ENCODE results near the gene RBMS1. TPM values are rescaled to one million over a fixed set of nuclear protein-coding genes. Genes with fewer than 3 reads are reported as not detected.

The RBMS1 gene
- total and polyA plus RNA-seq, 2 of the 4 experiments (the other 2 are of a cell fraction): 43.5 to 64.9 TPM

DNA sequence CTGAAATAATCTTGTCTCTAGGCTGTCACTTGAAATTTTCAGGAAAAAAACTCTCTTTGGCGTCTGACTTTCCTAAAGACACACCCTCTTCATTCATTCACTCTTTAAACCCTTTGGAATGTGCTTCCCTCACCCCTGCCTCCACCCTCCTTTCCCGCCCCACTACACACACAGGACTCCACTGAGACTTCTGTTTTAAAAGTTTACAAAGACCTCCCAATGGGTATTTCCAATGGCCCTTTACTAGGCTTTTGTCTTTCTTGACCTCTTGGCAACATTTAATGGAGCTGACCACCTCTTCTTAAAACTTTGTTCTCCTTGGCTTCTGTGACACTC, 96.1 kb downstream of the RBMS1 start:
- in situ Hi-C loops (cut with MboI; ENCODE audit: low sequenced_read_pairs) (no loop called here), intact Hi-C loops (cut with micrococcal nuclease) (no loop called here), dilution Hi-C loops (cut with HindIII; ENCODE audit: low sequenced_read_pairs, unreplicated experiment) (no loop called here)
- Histone ChIP-seq H2BK15ac (ENCODE audit: low read depth, low read length) (0 out of 3 replicates have a peak overlapping the region, but pooled peaks have one; percentile 15), H3K36me3 (ENCODE audit: control insufficient read depth, insufficient read depth, low read length) (peaks cover 3% of the 10 kb centered on the region), H3K14ac (replicated peaks; ENCODE audit: low read depth, low read length) (peak overlapping the region; percentile 24; the same call in 1 of the 2 replicates), H2AK5ac (ENCODE audit: low read depth, low read length) (0 out of 2 replicates have a peak overlapping the region, but pooled peaks have one; percentile 17), H4K5ac (ENCODE audit: low read depth, low read length) (no peak overlapping the region), H3K9me3 (ENCODE audit: control insufficient read depth, insufficient read depth, low read length) (no peaks in the 10 kb centered on the region), H3K56ac (ENCODE audit: extremely low read depth, insufficient read depth, low read length) (no peak overlapping the region; the same call in 1 of the 2 replicates), H3K4ac (ENCODE audit: low read depth, low read length) (no peak overlapping the region), H4K20me1 (ENCODE audit: insufficient read depth, low read length) (peaks cover 70% of the 10 kb centered on the region), H3K23ac (ENCODE audit: low read depth, low read length) (peak overlapping the region; percentile 14; the same call in 1 of the 2 replicates), H2AK9ac (replicated peaks; ENCODE audit: low read depth, low read length, poor library complexity) (no peak overlapping the region), H4K91ac (ENCODE audit: insufficient read depth, low read depth, low read length) (peak overlapping the region; percentile 63), H3K4me2 (ENCODE audit: low read depth, low read length) (peak overlapping the region; percentile 36; the same call in 1 of the 2 replicates), H3K9ac (ENCODE audit: low read depth, low read length) (no peak overlapping the region), H2BK120ac (ENCODE audit: low read depth, low read length) (peak overlapping the region; percentile 34), H4K8ac (ENCODE audit: low read depth in 2 of 2, low read length in 2 of 2) (no peak overlapping the region), H2BK5ac (ENCODE audit: low read depth, low read length, poor library complexity, severe bottlenecking) (peak overlapping the region; percentile 23), H3K18ac (ENCODE audit: low read depth, low read length) (peak overlapping the region; percentile 9; the same call in 1 of the 2 replicates), H2BK20ac (ENCODE audit: low read depth, low read length) (peak overlapping the region; percentile 30; the same call in 1 of the 2 replicates), H3K9me1 (ENCODE audit: insufficient read depth, low read length) (peaks cover 15% of the 10 kb centered on the region; the same call in 1 of the 2 replicates), H3K4me3 (ENCODE audit: insufficient read depth, low read depth, low read length) (no peak overlapping the region), H3K27me3 (ENCODE audit: control insufficient read depth, insufficient read depth, low read length) (no peaks in the 10 kb centered on the region), H3K27ac (ENCODE audit: insufficient read depth, low read length) (peak overlapping the region; percentile 42; the same call in 1 of the 2 replicates), H3K79me1 (ENCODE audit: low read depth in 1 of 2, low read length in 2 of 2) (peaks cover 5 to 63% of the 10 kb centered on the region in 2 experiments; a peak in 2 of 4 replicates), H2AFZ (replicated peaks; ENCODE audit: low read length, poor library complexity) (no peak overlapping the region), H3K4me1 (ENCODE audit: control insufficient read depth, insufficient read depth, low read length) (peaks cover 23% of the 10 kb centered on the region)
- BruUV-seq (replicated peaks): no TSS peak
- WGBS, 2 experiments (ENCODE audit: extremely low coverage in 2 of 2, insufficient read length in 1 of 2): 18% methylated on average over 2 of the region's 2 CpGs; no CpG with 5 or more reads in 1 of the 2 experiments
- peak; percentile 50 for DNase-seq
- ChIA-PET CTCF (no interaction called here), POLR2A (ENCODE audit: unreplicated experiment) (no interaction called here)
- peak; percentile 64 for ATAC-seq (ENCODE audit: low read depth)
- TF ChIP-seq FOS (IDR thresholded peaks at IDR 0.05; ENCODE audit: low read depth, low read length): no peak
- no peak for TF ChIP-seq MAFK (IDR thresholded peaks at IDR 0.05; ENCODE audit: low read depth, low read length)
- no peak for TF ChIP-seq CHD1 (IDR thresholded peaks at IDR 0.05; ENCODE audit: low read depth, low read length)
- TF ChIP-seq, protein P1, sequence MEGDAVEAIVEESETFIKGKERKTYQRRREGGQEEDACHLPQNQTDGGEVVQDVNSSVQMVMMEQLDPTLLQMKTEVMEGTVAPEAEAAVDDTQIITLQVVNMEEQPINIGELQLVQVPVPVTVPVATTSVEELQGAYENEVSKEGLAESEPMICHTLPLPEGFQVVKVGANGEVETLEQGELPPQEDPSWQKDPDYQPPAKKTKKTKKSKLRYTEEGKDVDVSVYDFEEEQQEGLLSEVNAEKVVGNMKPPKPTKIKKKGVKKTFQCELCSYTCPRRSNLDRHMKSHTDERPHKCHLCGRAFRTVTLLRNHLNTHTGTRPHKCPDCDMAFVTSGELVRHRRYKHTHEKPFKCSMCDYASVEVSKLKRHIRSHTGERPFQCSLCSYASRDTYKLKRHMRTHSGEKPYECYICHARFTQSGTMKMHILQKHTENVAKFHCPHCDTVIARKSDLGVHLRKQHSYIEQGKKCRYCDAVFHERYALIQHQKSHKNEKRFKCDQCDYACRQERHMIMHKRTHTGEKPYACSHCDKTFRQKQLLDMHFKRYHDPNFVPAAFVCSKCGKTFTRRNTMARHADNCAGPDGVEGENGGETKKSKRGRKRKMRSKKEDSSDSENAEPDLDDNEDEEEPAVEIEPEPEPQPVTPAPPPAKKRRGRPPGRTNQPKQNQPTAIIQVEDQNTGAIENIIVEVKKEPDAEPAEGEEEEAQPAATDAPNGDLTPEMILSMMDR (conservative IDR thresholded peaks at IDR 0.05; ENCODE audit: low read depth, low read length): no peak
- TF ChIP-seq, protein P2, sequence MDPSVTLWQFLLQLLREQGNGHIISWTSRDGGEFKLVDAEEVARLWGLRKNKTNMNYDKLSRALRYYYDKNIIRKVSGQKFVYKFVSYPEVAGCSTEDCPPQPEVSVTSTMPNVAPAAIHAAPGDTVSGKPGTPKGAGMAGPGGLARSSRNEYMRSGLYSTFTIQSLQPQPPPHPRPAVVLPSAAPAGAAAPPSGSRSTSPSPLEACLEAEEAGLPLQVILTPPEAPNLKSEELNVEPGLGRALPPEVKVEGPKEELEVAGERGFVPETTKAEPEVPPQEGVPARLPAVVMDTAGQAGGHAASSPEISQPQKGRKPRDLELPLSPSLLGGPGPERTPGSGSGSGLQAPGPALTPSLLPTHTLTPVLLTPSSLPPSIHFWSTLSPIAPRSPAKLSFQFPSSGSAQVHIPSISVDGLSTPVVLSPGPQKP (IDR thresholded peaks at IDR 0.05; ENCODE audit: borderline replicate concordance, low read depth, low read length): no peak
- TF ChIP-seq MXI1 (IDR thresholded peaks at IDR 0.05; ENCODE audit: borderline replicate concordance, low read depth, low read length): no peak
- no peak for TF ChIP-seq RFX5 (IDR thresholded peaks at IDR 0.05; ENCODE audit: low read depth, low read length)
- TF ChIP-seq CEBPB (IDR thresholded peaks at IDR 0.05; ENCODE audit: low read depth, low read length): no peak
- TF ChIP-seq SMC3 (IDR thresholded peaks at IDR 0.05; ENCODE audit: low read depth, low read length): no peak
- TF ChIP-seq RAD21 (IDR thresholded peaks at IDR 0.05; ENCODE audit: low read length): no peak
- TF ChIP-seq, protein P3, sequence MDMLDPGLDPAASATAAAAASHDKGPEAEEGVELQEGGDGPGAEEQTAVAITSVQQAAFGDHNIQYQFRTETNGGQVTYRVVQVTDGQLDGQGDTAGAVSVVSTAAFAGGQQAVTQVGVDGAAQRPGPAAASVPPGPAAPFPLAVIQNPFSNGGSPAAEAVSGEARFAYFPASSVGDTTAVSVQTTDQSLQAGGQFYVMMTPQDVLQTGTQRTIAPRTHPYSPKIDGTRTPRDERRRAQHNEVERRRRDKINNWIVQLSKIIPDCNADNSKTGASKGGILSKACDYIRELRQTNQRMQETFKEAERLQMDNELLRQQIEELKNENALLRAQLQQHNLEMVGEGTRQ (IDR thresholded peaks at IDR 0.05; ENCODE audit: low read depth, low read length): no peak
- no peak for TF ChIP-seq POLR2A (IDR thresholded peaks at IDR 0.05; ENCODE audit: low read depth, low read length)

Data from IMR-90 (cell line).